NB4 (cell line): ENCODE data around the gene FAM210B.

ENCODE experiments used
- CTCF ChIP-seq: IDR thresholded peaks from one replicate; pipeline ENCODE4 v1.5.1; 2012; ENCODE audit warnings: low read depth, low read length
- POLR2A ChIP-seq: IDR thresholded peaks from 2 replicates; pipeline ENCODE4 v1.6.1; 2011; ENCODE audit warnings: mild to moderate bottlenecking; ENCODE audit not compliant: insufficient read length; ENCODE audit errors: extremely low read depth

- TF ChIP-seq POLR2A = no peak
- TF ChIP-seq CTCF = no peak
Measured at GRCh38 chr20:56342783-56343182, 16.0 kb upstream of the FAM210B start.
